ENCODE results near the gene HSPB9. TPM values are rescaled to one million over a fixed set of nuclear protein-coding genes. Genes with fewer than 3 reads are reported as not detected.

The HSPB9 gene
- total RNA-seq, 1 experiment from 2014 or later = 0.46 TPM

GRCh38 chr17:42120770-42121769 is 1.5 kb upstream of the HSPB9 start, which contains the start of gene KAT2A (continued):
- TF ChIP-seq ZNF425 (CRISPR knock-in tag; conservative IDR thresholded peaks at IDR 0.05) (no peak), JAZF1 (CRISPR knock-in tag; IDR thresholded peaks at IDR 0.05) (no peak), ARID4B (CRISPR knock-in tag; IDR thresholded peaks at IDR 0.05; ENCODE audit: borderline replicate concordance) (peak; percentile 44; the same call in 1 of the 2 replicates), SOX15 (CRISPR knock-in tag; IDR thresholded peaks at IDR 0.05) (no peak), ZNF219 (CRISPR knock-in tag; IDR thresholded peaks at IDR 0.05; ENCODE audit: borderline replicate concordance) (no peak)
- TF ChIP-seq, protein P1, sequence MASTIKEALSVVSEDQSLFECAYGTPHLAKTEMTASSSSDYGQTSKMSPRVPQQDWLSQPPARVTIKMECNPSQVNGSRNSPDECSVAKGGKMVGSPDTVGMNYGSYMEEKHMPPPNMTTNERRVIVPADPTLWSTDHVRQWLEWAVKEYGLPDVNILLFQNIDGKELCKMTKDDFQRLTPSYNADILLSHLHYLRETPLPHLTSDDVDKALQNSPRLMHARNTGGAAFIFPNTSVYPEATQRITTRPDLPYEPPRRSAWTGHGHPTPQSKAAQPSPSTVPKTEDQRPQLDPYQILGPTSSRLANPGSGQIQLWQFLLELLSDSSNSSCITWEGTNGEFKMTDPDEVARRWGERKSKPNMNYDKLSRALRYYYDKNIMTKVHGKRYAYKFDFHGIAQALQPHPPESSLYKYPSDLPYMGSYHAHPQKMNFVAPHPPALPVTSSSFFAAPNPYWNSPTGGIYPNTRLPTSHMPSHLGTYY (CRISPR knock-in tag; IDR thresholded peaks at IDR 0.05) = no peak

- no peaks in the 10 kb centered on the region for H3K9me3 Mint-ChIP-seq
- POLR2A ChIA-PET = interaction anchor here (0.6 kb wide), 3 partner anchors 34 to 624 kb away, joined by 3 to 6 read pairs (median 3); no protein-coding TSS in a partner anchor
- no peak for DNase-seq (ENCODE audit: low spot score)
- no peak for ATAC-seq
- H3K27ac Mint-ChIP-seq = no peak overlapping the region
- H3K27me3 Mint-ChIP-seq (ENCODE audit: low read depth) = no peaks in the 10 kb centered on the region
- H3K36me3 Mint-ChIP-seq = peaks cover 37% of the 10 kb centered on the region
- CTCF ChIA-PET = interaction anchor here (0.5 to 2.3 kb wide), 9 partner anchors 10 to 443 kb away, joined by 3 to 8 read pairs (median 3); partner anchors contain the start of gene DHX58
- no peak overlapping the region for H3K4me3 Mint-ChIP-seq
- peaks cover 28% of the 10 kb centered on the region for H3K4me1 Mint-ChIP-seq
- TF ChIP-seq ELF4 (CRISPR knock-in tag; IDR thresholded peaks at IDR 0.05; ENCODE audit: low read depth) (no peak), ZBTB43 (CRISPR knock-in tag; IDR thresholded peaks at IDR 0.05) (no peak), NFYB (CRISPR knock-in tag; conservative IDR thresholded peaks at IDR 0.05; ENCODE audit: low read depth) (no peak), TEAD1 (CRISPR knock-in tag; IDR thresholded peaks at IDR 0.05) (no peak), FOXP1 (CRISPR knock-in tag; IDR thresholded peaks at IDR 0.05; ENCODE audit: borderline replicate concordance) (no peak), ZNF317 (CRISPR knock-in tag; IDR thresholded peaks at IDR 0.05; ENCODE audit: borderline replicate concordance, low read depth) (no peak), E2F5 (CRISPR knock-in tag; IDR thresholded peaks at IDR 0.05) (no peak), USF1 (CRISPR knock-in tag; IDR thresholded peaks at IDR 0.05) (no peak), JUN (CRISPR knock-in tag; IDR thresholded peaks at IDR 0.05) (no peak), ZNF219 (CRISPR knock-in tag; IDR thresholded peaks at IDR 0.05; ENCODE audit: borderline replicate concordance) (no peak)
- TF ChIP-seq, protein P2, sequence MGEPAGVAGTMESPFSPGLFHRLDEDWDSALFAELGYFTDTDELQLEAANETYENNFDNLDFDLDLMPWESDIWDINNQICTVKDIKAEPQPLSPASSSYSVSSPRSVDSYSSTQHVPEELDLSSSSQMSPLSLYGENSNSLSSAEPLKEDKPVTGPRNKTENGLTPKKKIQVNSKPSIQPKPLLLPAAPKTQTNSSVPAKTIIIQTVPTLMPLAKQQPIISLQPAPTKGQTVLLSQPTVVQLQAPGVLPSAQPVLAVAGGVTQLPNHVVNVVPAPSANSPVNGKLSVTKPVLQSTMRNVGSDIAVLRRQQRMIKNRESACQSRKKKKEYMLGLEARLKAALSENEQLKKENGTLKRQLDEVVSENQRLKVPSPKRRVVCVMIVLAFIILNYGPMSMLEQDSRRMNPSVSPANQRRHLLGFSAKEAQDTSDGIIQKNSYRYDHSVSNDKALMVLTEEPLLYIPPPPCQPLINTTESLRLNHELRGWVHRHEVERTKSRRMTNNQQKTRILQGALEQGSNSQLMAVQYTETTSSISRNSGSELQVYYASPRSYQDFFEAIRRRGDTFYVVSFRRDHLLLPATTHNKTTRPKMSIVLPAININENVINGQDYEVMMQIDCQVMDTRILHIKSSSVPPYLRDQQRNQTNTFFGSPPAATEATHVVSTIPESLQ (CRISPR knock-in tag; IDR thresholded peaks at IDR 0.05) = no peak
- TF ChIP-seq, protein P3, sequence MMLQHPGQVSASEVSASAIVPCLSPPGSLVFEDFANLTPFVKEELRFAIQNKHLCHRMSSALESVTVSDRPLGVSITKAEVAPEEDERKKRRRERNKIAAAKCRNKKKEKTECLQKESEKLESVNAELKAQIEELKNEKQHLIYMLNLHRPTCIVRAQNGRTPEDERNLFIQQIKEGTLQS (CRISPR knock-in tag; conservative IDR thresholded peaks at IDR 0.05) = no peak
These were observed 1.7 kb downstream of the HSPB9 start for GRCh38 chr17:42124256-42124655.
